ENCODE data around the gene NOTCH2. TPM values are rescaled to one million over a fixed set of nuclear protein-coding genes. Genes with fewer than 3 reads are reported as not detected.

NOTCH2 gene
- total RNA-seq, 1 experiment from 2014 or later: 55.7 TPM

- BruUV-seq (replicated peaks): no TSS peak
- ChIA-PET CTCF (interaction anchor here (1.7 kb wide), 1 partner anchor 17 kb away, joined by 5 read pairs; no protein-coding TSS in a partner anchor), POLR2A (ENCODE audit: low non-redundant PET) (no interaction called here)
- Histone ChIP-seq H3K36me3 (ENCODE audit: insufficient read depth, low read length, poor library complexity, severe bottlenecking) (peaks cover 33% of the 10 kb centered on the region), H3K27ac (ENCODE audit: low read depth, low read length, poor library complexity, severe bottlenecking) (no peak overlapping the region), H3K4me1 (ENCODE audit: insufficient read depth, low read length, poor library complexity, severe bottlenecking) (peaks cover 13% of the 10 kb centered on the region), H3K9me3 (ENCODE audit: low read depth, low read length, poor library complexity, severe bottlenecking) (no peaks in the 10 kb centered on the region), H3K27me3 (replicated peaks; ENCODE audit: insufficient read depth, low read depth, low read length, poor library complexity) (no peaks in the 10 kb centered on the region), H3K4me3 (ENCODE audit: low read depth, low read length, poor library complexity, severe bottlenecking) (no peak overlapping the region)
- intact Hi-C loops (cut with micrococcal nuclease; ENCODE audit: unreplicated experiment): no loop called here
- no peak for TF ChIP-seq EZH2 (IDR thresholded peaks at IDR 0.05; ENCODE audit: borderline replicate concordance, low read depth, low read length, poor library complexity, severe bottlenecking)
- TF ChIP-seq, protein P1, sequence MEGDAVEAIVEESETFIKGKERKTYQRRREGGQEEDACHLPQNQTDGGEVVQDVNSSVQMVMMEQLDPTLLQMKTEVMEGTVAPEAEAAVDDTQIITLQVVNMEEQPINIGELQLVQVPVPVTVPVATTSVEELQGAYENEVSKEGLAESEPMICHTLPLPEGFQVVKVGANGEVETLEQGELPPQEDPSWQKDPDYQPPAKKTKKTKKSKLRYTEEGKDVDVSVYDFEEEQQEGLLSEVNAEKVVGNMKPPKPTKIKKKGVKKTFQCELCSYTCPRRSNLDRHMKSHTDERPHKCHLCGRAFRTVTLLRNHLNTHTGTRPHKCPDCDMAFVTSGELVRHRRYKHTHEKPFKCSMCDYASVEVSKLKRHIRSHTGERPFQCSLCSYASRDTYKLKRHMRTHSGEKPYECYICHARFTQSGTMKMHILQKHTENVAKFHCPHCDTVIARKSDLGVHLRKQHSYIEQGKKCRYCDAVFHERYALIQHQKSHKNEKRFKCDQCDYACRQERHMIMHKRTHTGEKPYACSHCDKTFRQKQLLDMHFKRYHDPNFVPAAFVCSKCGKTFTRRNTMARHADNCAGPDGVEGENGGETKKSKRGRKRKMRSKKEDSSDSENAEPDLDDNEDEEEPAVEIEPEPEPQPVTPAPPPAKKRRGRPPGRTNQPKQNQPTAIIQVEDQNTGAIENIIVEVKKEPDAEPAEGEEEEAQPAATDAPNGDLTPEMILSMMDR (conservative IDR thresholded peaks at IDR 0.05; ENCODE audit: low read depth, low read length): no peak
- DNase-seq (ENCODE audit: low spot score): no peak
These were observed 103.4 kb downstream of the NOTCH2 start for GRCh38 chr1:119966020-119966419.

- H3K27ac ChIP-seq (ENCODE audit: low read depth, low read length, poor library complexity, severe bottlenecking): peak overlapping the region; percentile 52
- DNase-seq (ENCODE audit: low spot score): peak; percentile 73
- H3K4me3 ChIP-seq (ENCODE audit: low read depth, low read length, poor library complexity, severe bottlenecking): no peak overlapping the region
- no peaks in the 10 kb centered on the region for H3K27me3 ChIP-seq (replicated peaks; ENCODE audit: insufficient read depth, low read depth, low read length, poor library complexity)
- intact Hi-C loops (cut with micrococcal nuclease; ENCODE audit: unreplicated experiment): no loop called here
- ChIA-PET POLR2A (ENCODE audit: low non-redundant PET) (no interaction called here), CTCF (interaction anchor here (1.7 kb wide), 1 partner anchor 16 kb away, joined by 5 read pairs; no protein-coding TSS in a partner anchor)
- peaks cover 33% of the 10 kb centered on the region for H3K36me3 ChIP-seq (ENCODE audit: insufficient read depth, low read length, poor library complexity, severe bottlenecking)
- BruUV-seq (replicated peaks): no TSS peak
- TF ChIP-seq, protein P1 (conservative IDR thresholded peaks at IDR 0.05; ENCODE audit: low read depth, low read length): no peak
- TF ChIP-seq EZH2 (IDR thresholded peaks at IDR 0.05; ENCODE audit: borderline replicate concordance, low read depth, low read length, poor library complexity, severe bottlenecking): no peak
- H3K9me3 ChIP-seq (ENCODE audit: low read depth, low read length, poor library complexity, severe bottlenecking): no peaks in the 10 kb centered on the region
- H3K4me1 ChIP-seq (ENCODE audit: insufficient read depth, low read length, poor library complexity, severe bottlenecking): peaks cover 13% of the 10 kb centered on the region
These were observed 104.6 kb downstream of the NOTCH2 start for GRCh38 chr1:119964673-119965363.

DNA sequence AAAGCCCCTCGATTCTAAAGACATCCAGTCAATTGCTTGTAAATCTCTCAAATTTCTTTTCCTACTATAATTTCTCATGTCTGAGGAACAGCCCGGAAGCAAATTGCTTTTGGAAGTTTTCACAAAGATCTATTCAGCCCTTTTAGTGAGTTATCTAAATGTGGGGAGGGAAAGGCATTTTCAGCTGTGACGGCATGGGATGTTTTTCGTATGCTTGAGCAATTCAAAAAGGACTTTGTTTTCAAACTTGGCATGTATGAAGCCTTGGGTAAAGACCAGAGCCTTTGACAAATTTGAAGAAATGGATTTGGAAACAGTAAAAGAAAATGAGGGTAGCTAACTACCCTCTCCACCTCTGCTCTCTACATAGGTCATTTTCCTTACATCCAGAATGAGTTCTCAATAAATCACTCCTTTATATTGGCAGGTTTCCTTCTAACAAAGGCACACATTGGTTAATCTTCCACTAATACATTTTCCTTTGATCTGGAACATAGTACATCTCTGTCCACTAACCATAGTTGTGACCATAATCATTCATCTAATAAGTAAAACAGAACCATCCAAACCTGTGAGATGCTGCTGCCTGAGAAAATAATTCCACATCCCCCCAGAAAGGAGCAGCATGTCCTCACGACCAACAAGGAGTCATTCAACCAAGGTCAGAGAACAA lies 107.0 kb downstream of the NOTCH2 start:
- intact Hi-C loops (cut with micrococcal nuclease; ENCODE audit: unreplicated experiment): no loop called here
- Histone ChIP-seq H3K9me3 (ENCODE audit: low read depth, low read length, poor library complexity, severe bottlenecking) (no peaks in the 10 kb centered on the region), H3K27ac (ENCODE audit: low read depth, low read length, poor library complexity, severe bottlenecking) (no peak overlapping the region), H3K36me3 (ENCODE audit: insufficient read depth, low read length, poor library complexity, severe bottlenecking) (peaks cover 27% of the 10 kb centered on the region), H3K4me1 (ENCODE audit: insufficient read depth, low read length, poor library complexity, severe bottlenecking) (peaks cover 13% of the 10 kb centered on the region), H3K4me3 (ENCODE audit: low read depth, low read length, poor library complexity, severe bottlenecking) (no peak overlapping the region), H3K27me3 (replicated peaks; ENCODE audit: insufficient read depth, low read depth, low read length, poor library complexity) (no peaks in the 10 kb centered on the region)
- no TSS peak for BruUV-seq (replicated peaks)
- DNase-seq (ENCODE audit: low spot score): no peak
- ChIA-PET POLR2A (ENCODE audit: low non-redundant PET) (no interaction called here), CTCF (no interaction called here)
- no peak for TF ChIP-seq EZH2 (IDR thresholded peaks at IDR 0.05; ENCODE audit: borderline replicate concordance, low read depth, low read length, poor library complexity, severe bottlenecking)
- TF ChIP-seq, protein P1 (conservative IDR thresholded peaks at IDR 0.05; ENCODE audit: low read depth, low read length): no peak
